Measurements from ENCODE around the gene SOCS6. TPM values are rescaled to one million over a fixed set of nuclear protein-coding genes. Genes with fewer than 3 reads are reported as not detected.

The SOCS6 gene
- total RNA-seq, 4 donors from 2014 or later = 16.3 to 26.5 (median 18.5) TPM

DNA sequence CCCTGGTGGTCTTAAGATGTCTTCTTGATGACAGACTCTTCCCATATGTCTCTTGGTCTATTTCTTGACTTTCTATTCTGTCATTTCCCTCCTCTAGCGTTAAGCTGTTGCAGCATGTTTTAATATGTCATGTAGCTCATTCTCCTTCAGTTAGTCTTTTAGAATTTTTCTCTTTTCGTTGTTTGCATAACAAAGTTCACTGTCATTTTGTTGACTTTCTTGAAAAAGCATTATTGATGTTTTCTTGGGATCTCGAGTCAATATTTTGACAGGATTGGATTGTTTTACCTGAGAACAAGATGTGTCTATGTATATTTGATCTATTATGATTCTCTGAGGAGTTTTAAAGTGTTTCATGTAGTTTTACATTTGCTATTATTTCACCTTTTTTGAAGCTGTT lies 24.8 kb downstream of the SOCS6 start:
- TF ChIP-seq EP300 (IDR thresholded peaks at IDR 0.05) (no peak), POLR2AphosphoS5 (IDR thresholded peaks at IDR 0.05) (no peak), POLR2A (IDR thresholded peaks at IDR 0.05) (no peak)
- TF ChIP-seq, protein P1, sequence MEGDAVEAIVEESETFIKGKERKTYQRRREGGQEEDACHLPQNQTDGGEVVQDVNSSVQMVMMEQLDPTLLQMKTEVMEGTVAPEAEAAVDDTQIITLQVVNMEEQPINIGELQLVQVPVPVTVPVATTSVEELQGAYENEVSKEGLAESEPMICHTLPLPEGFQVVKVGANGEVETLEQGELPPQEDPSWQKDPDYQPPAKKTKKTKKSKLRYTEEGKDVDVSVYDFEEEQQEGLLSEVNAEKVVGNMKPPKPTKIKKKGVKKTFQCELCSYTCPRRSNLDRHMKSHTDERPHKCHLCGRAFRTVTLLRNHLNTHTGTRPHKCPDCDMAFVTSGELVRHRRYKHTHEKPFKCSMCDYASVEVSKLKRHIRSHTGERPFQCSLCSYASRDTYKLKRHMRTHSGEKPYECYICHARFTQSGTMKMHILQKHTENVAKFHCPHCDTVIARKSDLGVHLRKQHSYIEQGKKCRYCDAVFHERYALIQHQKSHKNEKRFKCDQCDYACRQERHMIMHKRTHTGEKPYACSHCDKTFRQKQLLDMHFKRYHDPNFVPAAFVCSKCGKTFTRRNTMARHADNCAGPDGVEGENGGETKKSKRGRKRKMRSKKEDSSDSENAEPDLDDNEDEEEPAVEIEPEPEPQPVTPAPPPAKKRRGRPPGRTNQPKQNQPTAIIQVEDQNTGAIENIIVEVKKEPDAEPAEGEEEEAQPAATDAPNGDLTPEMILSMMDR (IDR thresholded peaks at IDR 0.05) = no peak
- Histone ChIP-seq H3K4me3 (no peak overlapping the region), H3K36me3 (no peaks in the 10 kb centered on the region), H3K27ac (no peak overlapping the region), H3K9me3 (no peaks in the 10 kb centered on the region), H3K27me3 (no peaks in the 10 kb centered on the region), H3K4me1 (peaks cover 8% of the 10 kb centered on the region)
- 79% methylated on average over 3 of the region's 3 CpGs for WGBS
- no peak for DNase-seq (ENCODE audit: low spot score in 2 of 2)

GRCh38 chr18:70314151-70314782 lies 25.4 kb downstream of the SOCS6 start:
- TF ChIP-seq POLR2A (IDR thresholded peaks at IDR 0.05) = no peak
- TF ChIP-seq POLR2AphosphoS5 (IDR thresholded peaks at IDR 0.05) = no peak
- TF ChIP-seq EP300 (IDR thresholded peaks at IDR 0.05) = no peak
- TF ChIP-seq, protein P1 (IDR thresholded peaks at IDR 0.05) = no peak
- H3K9me3 ChIP-seq = no peaks in the 10 kb centered on the region
- no peaks in the 10 kb centered on the region for H3K36me3 ChIP-seq
- no peaks in the 10 kb centered on the region for H3K27me3 ChIP-seq
- DNase-seq (ENCODE audit: low spot score in 2 of 2) = no peak
- WGBS = 87% methylated on average over 6 of the region's 6 CpGs
- H3K4me1 ChIP-seq = peaks cover 8% of the 10 kb centered on the region
- no peak overlapping the region for H3K4me3 ChIP-seq
- no peak overlapping the region for H3K27ac ChIP-seq

- H3K36me3 ChIP-seq = no peaks in the 10 kb centered on the region
- H3K4me1 ChIP-seq = peaks cover 16% of the 10 kb centered on the region
- no peak for DNase-seq (ENCODE audit: low spot score in 2 of 2)
- no peaks in the 10 kb centered on the region for H3K9me3 ChIP-seq
- no peak overlapping the region for H3K27ac ChIP-seq
- WGBS = 90% methylated on average over 4 of the region's 4 CpGs
- TF ChIP-seq, protein P1 (IDR thresholded peaks at IDR 0.05) = no peak
- no peak for TF ChIP-seq EP300 (IDR thresholded peaks at IDR 0.05)
- TF ChIP-seq POLR2AphosphoS5 (IDR thresholded peaks at IDR 0.05) = no peak
- TF ChIP-seq POLR2A (IDR thresholded peaks at IDR 0.05) = no peak
- H3K4me3 ChIP-seq = no peak overlapping the region
- no peaks in the 10 kb centered on the region for H3K27me3 ChIP-seq
Measured at GRCh38 chr18:70319187-70319586, 30.3 kb downstream of the SOCS6 start.

DNA sequence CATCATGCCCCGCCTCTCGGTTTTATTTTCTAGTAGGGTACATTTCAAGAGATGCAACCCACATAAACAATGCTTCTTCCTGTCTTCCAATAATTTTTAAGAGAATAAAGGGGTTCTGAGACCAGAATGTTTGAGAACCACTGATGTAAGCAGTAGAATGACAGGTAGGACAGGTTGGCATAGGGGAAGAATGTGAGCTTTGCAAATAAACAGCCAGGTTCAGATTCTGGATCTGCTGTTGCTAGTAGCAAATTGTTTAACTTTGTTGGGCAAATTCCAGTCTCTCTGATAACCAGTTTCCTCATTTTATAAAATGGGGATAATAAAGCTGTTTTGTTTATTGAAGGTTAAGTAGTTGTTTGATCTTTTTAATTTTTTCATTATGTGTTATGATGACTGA lies 32.8 kb downstream of the SOCS6 start:
- Histone ChIP-seq H3K27ac (no peak overlapping the region), H3K4me3 (no peak overlapping the region), H3K36me3 (peaks cover 16% of the 10 kb centered on the region), H3K4me1 (peaks cover 12% of the 10 kb centered on the region), H3K27me3 (no peaks in the 10 kb centered on the region), H3K9me3 (no peaks in the 10 kb centered on the region)
- no peak for DNase-seq (ENCODE audit: low spot score in 2 of 2)
- TF ChIP-seq POLR2A (IDR thresholded peaks at IDR 0.05) (no peak), EP300 (IDR thresholded peaks at IDR 0.05) (no peak), POLR2AphosphoS5 (IDR thresholded peaks at IDR 0.05) (no peak)
- TF ChIP-seq, protein P1 (IDR thresholded peaks at IDR 0.05) = no peak
- WGBS = 91% methylated on average over 2 of the region's 2 CpGs

- H3K4me3 ChIP-seq = no peak overlapping the region
- no peaks in the 10 kb centered on the region for H3K27me3 ChIP-seq
- no peak for TF ChIP-seq POLR2A (IDR thresholded peaks at IDR 0.05)
- TF ChIP-seq POLR2AphosphoS5 (IDR thresholded peaks at IDR 0.05) = no peak
- TF ChIP-seq, protein P1 (IDR thresholded peaks at IDR 0.05) = no peak
- TF ChIP-seq EP300 (IDR thresholded peaks at IDR 0.05) = no peak
- DNase-seq (ENCODE audit: low spot score in 2 of 2) = no peak
- peaks cover 16% of the 10 kb centered on the region for H3K36me3 ChIP-seq
- H3K27ac ChIP-seq = no peak overlapping the region
- H3K4me1 ChIP-seq = peaks cover 12% of the 10 kb centered on the region
- WGBS = 88% methylated on average over 2 of the region's 2 CpGs
- no peaks in the 10 kb centered on the region for H3K9me3 ChIP-seq
Measured at GRCh38 chr18:70322385-70322784, 33.5 kb downstream of the SOCS6 start.
